HG02798 (cell line): ENCODE results near the gene MAP2K5.

Source experiments
- ATAC-seq: cut with Tn5 transposase; IDR thresholded peaks from one replicate; pipeline ENCODE4 v1.9.1; 2021; ENCODE audit warnings: mild to moderate bottlenecking; ENCODE audit not compliant: unreplicated experiment, poor library complexity

MAP2K5 gene

GRCh38 chr15:67775250-67775649 lies 232.7 kb downstream of the MAP2K5 start:
- ATAC-seq = no peak

- ATAC-seq = no peak
Measured at GRCh38 chr15:67775998-67776397, 233.5 kb downstream of the MAP2K5 start.

- ATAC-seq = no peak
Measured at GRCh38 chr15:67776600-67776999, 234.1 kb downstream of the MAP2K5 start.

GRCh38 chr15:67777071-67777470 lies 234.6 kb downstream of the MAP2K5 start:
- ATAC-seq = no peak

- ATAC-seq = no peak
Measured at GRCh38 chr15:67777773-67778172, 235.3 kb downstream of the MAP2K5 start.

GRCh38 chr15:67778968-67779548 lies 236.6 kb downstream of the MAP2K5 start:
- ATAC-seq = no peak

GRCh38 chr15:67779549-67780111 lies 237.1 kb downstream of the MAP2K5 start:
- no peak for ATAC-seq

GRCh38 chr15:67781061-67781460 lies 238.6 kb downstream of the MAP2K5 start:
- ATAC-seq = no peak

- no peak for ATAC-seq
Measured at GRCh38 chr15:67781907-67782690, 239.6 kb downstream of the MAP2K5 start.

- ATAC-seq = no peak
Measured at GRCh38 chr15:67782691-67782991, 240.1 kb downstream of the MAP2K5 start.

- ATAC-seq = peak; percentile 57
Measured at GRCh38 chr15:67783303-67783702, 240.8 kb downstream of the MAP2K5 start.

GRCh38 chr15:67784090-67784781 lies 241.7 kb downstream of the MAP2K5 start:
- ATAC-seq = peak; percentile 88

GRCh38 chr15:67784856-67785430 lies 242.4 kb downstream of the MAP2K5 start:
- ATAC-seq = peak; percentile 14

- ATAC-seq = no peak
Measured at GRCh38 chr15:67785431-67785830, 242.9 kb downstream of the MAP2K5 start.

GRCh38 chr15:67786646-67787045 lies 244.1 kb downstream of the MAP2K5 start:
- ATAC-seq = no peak

- no peak for ATAC-seq
Measured at GRCh38 chr15:67788986-67789385, 246.5 kb downstream of the MAP2K5 start.

- ATAC-seq = no peak
Measured at GRCh38 chr15:67790610-67791319, 248.3 kb downstream of the MAP2K5 start.

GRCh38 chr15:67792250-67792942 lies 249.9 kb downstream of the MAP2K5 start:
- no peak for ATAC-seq

- no peak for ATAC-seq
Measured at GRCh38 chr15:67794832-67795574, 252.5 kb downstream of the MAP2K5 start.
